ENCODE measurements around the gene ACOX3.
"Not testable (repeated sequence)": the region's sequence is repeated elsewhere in the genome, so short reads cannot be mapped to it uniquely, and the experiment has no call there.

Gene ACOX3

DNA sequence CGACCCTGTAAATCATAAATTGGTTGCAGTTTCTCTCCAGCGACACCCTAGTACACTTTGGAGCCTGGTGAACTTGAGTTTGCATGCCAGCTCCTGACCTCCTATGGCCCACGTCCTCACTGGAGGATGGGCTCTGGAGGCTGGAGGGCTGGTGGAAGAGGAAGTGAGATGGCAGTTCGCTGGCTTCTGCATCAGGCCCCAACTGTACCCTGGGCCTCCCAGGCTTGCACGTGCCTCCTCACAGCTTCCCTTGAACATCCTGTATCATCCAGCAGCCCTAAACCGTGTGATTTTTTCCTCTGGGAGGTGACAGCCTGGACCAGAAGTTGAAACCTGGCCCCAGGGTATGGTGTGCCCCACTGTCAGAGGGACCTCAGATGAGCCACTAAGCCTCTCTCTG, 92.5 kb downstream of the ACOX3 start:
- DNase-seq: no peak

DNA sequence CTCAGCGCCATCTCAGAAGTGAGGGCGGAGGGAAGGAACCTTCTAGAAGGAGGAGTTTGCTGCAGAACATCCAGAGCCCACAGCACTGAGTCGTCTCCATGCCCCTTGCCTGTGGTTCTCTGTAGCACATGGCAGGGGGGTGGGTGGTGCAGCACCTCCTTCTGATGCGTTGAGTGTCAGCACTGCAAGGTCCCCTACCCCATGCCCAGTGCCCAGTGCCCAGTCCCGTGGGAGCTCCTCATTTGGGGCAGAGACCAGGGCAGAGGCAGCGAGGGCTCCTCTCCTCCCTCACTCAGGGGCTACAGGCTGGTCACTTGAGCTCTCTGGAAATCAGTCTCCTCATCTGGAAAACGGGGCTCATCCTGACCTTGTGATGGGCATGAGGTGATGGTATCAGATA, 92.9 kb downstream of the ACOX3 start:
- no peak for DNase-seq

DNA sequence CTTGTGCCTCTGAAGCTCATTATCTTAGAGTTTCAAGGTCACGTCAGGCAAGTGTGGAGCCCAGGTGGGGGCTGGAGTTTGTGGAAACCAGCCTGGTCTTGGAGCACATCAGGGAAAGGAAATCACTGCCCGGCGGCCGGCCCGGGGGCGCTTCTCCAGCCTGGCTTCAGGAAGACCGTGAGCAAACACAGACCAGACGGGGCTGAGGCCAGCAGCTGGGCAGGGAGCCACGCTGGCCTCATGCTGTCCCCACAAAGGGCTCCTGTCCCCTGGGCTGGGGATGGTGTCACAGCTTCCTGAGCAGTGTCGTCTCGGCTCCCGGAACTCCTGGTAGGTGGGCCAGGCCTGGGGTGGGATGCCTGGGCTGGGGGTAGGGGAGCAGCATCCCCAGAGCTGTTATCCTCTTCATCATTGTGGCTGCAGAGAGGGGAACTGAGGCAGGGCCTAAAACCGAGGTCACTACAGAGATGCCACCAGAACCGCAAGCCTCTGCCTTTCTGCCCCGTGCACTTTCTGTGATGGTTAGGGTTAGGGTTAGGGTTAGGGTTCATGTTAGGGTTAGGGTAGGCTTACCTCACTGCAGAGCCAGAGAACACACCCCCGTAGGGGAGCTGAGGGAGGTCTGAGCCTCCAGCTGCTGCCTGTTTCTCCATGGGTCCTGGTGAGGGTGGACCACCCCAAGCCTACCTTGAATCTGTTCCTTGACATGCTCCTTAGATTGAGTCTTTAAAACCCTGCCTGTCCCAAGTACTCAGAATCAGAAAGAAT, 93.5 kb downstream of the ACOX3 start:
- no peak for DNase-seq

DNA sequence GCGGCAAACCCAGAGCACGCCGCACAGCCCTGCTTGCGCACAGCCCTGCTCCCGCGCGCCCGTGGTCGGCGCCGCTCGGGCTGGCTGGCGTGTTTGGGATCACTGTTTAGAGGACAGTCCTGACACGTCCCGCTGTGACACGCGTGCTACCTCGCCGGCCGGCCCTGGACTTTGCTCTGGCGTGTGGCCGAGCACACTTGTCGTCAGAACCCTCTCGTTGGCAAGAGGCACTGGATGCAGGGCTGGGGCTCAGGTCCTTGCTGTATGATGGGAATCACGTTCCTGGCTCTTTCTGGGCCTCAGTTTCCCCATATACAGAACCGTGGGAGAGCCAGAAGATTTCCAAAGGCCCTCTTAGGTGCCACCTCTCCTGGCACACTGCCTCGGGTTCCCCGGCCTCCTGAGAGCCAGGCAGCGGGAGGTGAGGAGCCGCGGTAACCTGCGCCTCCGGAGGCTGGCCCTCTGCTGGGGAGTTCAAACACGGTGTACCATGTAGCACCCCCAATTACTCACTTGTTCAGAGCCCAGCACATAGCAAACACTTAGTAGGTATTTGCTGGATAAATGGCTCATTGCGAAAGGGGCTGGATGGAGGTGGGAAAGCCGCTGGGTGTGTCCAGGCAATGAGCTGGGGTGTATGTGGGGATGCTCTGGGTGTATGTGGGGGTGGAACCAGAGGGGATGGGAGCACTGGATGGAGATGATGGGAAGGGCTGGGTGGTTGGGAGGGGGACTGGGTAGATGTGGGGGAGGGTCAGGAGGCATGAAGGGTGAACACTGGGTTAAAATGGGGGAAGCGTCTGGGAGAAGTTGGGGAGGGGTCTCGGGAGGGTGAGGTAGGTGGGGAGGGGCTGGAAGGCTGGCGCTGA, 94.3 kb downstream of the ACOX3 start:
- no peak for DNase-seq

DNA sequence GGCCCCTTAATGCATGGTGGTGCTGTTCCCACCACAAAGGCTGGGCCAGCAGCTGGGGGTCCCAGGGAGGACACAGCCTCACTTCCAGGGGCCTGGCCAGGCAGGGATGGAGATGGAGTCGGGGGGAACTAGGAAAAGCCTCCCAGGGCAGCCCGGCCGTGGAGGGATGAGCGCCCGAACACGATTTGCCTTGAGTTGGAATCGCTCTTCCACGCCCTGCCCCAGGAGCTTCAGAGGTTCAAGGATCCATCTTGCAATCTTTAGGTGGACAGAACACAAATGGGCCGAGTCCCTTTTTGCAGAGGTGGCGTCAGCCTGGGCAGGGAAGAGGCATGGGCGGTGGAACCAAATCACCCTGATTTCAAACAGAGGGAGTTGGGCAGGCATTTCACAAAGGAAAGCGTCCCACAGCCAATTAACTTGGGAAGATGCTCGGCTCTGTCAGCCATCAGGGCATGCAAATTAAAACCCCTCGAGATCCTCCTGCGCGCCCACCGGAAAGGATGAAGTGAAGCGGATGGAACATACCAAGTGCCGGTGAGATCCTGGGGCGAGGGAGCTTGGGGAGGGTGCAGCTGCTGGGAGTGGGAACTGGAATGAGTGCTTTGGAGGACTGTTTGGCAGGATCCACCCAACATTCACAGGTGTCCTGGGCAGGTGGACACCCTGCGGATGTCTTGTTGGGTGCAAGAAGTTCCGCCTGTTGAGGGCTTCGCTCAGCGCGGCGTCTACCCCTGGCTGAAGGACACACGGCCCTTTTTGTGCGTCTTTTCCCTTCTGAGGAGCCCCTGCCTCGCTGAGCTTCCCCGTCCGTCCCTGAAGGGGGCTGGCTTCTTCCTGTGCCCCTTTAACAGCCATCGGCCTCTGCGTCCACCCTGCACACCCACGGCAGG, 95.2 kb downstream of the ACOX3 start:
- DNase-seq: no peak

DNA sequence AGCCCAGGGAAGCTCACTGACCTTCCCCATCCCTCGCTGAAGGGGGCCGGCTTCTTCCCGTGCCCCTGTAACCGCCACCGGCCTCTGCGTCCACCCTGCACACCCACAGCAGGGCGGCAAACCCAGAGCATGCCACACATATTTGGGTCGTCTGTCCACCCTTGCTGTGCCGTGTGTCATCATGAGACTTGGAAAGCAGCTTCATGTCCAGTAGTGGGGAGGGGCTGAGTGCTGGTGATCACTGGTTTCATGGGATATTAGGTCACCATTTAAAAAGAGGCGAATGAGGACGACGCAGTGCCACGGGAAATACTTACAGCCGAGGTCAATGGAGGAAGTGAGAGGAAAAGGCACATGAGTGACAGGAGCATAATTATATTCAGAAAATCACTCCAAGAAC, 96.1 kb downstream of the ACOX3 start:
- DNase-seq: no peak

DNA sequence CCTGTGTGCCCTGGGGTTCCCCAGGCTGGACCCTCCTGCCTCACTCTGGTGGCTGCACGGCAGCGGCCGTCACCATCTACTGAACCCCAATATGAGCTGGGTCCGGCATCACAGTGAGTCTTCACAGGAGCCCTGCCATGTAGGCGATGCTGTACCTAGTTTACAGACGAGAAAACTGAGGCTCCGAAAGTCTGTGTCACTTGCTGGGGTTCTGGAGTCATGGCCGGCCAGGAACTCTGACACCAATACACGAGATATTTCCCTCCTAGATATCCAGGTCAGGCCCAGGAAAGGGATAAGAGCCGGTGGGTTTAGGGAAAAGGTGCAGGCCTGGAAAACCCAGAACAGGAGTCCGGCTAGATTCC, 96.6 kb downstream of the ACOX3 start:
- DNase-seq: no peak

DNA sequence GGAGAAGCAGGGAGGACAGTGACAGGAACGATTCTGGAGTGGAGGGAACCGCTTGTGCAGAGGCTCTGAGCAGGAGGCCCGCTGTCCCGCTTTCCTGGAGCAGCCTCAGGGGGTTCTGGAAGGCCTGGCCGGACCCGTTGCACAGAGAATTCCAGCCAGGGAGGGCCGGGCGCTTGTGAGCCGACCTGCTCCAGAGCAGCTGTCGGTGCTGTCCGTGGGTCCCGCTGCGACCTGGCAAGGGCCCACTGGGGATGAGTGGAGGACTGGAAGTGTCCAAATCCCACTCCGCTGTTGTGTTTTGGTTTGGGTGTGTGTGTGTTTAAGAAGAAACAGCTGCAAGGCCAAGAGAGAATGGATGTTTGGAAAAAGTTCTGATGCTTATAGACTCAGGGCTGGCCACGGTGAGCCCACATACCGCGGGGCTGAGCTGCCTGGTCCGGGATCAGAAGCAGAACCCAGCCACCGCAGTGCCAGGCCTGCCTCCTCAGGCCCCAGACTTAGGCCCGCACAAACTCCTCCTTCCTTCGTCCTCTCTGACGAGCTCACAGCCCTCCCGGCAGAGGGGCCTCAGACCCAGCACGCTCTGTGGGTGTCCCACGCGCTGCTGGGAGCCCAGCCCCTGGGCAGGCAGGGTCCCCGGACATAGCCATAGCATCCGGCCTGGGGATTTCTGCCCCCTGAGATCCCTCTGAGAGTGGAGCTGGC, 97.1 kb downstream of the ACOX3 start:
- no peak for DNase-seq

DNA sequence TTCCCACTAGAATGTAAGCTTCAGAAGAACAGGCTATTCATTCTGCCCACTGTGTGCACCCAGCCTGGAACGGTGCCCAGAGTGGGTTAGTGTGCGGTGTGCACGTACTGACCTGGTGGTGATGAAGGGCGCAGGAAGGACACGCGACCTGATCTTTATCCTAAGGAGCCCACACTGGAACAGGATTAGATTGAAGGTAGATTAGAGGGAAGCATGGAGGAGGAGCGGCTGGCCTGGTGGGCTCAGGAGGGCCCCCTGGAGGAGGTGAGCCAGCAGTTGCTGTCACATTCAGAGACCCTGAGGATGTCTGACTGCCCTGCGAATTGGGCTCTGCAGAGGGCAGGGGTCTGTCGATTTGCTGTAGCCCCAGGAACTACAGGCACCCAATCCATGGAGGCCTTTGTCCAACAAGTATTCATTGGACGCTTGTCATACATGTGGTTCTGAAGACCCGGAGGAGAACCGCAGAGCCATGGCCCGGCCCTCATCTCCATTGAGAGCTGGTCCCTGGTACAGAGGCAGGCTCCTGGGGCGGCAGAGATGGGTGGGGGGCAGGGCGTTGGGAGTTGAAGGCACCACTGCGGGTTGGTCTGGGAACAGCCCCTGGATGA, 97.8 kb downstream of the ACOX3 start:
- DNase-seq: no peak

DNA sequence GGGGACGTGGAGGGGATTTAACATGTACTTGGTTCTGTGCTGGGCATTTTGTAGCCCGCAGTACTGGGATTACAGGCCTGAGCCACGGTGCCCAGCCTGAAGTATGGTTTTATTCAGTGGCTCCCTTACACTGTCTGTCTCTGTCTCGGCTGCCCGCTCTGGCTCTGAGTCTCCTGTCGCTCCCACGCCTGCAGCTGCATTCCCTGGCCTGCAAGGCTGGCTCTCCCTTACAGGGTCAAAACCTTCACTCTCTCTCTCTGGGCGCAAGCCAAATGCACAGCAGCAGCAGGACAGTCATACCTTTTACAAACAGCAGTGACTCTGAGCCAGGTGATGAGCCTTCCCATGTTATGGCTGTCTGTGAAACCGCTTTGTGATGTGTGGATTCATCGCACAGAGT, 98.8 kb downstream of the ACOX3 start:
- DNase-seq: no peak

DNA sequence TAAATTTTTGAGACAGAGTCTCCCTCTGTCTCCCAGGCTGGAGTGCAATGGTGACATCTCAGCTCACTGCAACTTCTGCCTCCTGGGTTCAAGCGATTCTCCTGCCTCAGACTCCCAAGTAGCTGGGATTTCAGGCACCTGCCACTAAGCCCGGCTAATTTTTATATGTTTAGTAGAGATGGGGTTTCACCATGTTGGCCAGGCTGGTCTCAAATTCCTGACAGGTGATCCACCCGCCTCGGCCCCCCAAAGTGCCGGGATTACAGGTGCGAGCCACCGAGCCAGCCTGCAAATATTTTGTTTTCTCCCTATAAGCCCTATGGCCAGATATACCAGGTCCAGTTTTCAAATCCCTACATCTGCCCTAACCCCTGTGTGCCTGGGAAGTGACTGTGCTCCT, 99.2 kb downstream of the ACOX3 start:
- DNase-seq: not testable (repeated sequence)

DNA sequence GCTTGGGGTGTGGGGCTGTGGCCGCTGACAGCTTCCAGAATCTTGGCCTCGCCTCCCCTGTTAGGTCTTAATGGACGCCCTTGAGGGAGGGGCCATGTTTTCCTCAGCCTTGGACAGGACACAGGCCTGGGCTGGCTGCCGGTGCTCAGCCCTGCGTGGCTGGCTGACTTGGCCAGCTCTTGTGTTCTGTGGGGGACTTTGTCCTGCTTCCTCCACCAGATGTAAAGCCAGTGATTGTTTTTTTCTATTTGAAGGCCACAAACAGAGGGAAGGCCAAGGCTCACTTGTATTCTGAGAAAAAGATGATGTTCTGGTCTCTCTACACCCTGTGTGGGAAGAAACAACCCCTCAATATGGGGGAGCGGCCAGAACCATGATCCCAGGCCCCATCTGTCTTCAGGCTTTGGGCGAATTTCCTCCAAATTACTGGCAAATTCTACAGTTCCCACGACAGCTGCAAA, 99.7 kb downstream of the ACOX3 start:
- no peak for DNase-seq

DNA sequence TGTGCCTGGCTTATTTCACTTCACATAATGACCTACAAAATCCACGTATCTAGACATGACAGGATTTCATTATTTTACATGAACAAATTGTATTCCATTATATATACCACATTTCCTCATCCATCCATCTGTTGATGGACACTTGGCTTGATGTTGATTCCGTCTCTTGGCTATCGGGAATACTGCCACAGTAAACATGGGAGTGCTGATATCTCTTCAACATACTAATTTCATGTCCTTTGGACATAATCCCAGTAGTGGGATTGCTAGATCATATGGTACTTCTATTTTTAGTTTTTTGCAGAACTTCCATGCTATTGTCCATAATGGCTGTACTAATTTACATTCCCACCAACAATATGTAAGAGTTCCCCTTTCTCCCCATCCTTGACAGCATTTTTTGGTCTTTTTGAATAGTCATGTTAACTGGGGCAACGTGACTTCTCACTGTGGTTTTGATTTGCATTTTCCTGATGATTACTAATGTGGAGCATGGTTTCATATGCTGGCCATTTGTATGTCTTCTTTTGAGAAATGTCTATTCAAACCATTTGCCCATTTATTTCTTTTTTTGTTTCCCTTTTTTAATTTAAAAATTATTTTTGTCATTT, 102.1 kb downstream of the ACOX3 start:
- DNase-seq: no peak

DNA sequence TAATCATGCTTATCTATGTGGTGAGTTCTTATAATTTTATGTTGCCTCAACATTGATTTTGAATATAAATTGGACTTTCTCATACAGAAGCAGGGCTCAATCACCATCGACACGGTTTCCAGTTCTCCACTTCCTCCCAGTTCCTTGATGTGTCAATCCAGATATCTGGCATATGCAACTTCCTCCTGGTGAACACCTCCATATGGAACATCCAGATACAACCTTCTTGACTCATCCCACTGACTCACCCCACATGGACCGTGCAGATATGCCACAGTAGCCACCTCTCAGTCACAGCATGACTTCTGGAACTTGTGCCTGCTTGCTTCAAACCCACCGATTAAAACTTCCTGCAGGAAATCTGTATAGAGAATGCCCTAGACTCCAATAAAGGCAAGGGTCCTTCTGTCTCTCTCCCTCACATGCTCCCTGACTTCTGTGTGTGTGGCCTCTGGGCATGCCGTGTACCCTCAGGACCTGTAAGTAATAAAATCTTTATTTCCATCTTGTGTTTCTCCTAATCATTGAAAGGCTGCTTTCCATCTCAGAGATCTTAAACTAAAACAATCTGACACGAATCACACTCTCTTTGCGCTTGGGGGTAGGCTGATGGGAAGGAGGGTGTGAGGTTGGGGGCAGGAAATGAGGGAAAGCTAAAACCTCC, 104.0 kb downstream of the ACOX3 start:
- DNase-seq: no peak

DNA sequence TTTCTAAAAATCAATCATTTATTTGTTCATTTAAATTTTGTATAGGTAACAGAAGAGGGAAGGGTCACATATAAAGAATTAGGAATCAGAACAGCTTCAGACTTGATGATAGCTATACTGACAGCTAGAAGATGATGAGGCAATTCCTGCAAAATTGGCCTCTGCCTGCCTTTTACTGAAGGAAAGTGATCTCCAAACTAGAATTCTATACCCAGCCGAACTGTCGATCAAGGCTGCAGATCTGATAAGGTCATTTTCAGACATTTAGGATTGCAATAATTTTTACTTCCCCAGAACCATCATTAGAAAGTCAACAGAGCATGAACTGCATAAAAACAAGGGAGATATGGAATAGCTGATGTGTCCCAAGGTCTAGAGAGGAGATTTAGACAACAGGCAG, 104.7 kb downstream of the ACOX3 start:
- no peak for DNase-seq

DNA sequence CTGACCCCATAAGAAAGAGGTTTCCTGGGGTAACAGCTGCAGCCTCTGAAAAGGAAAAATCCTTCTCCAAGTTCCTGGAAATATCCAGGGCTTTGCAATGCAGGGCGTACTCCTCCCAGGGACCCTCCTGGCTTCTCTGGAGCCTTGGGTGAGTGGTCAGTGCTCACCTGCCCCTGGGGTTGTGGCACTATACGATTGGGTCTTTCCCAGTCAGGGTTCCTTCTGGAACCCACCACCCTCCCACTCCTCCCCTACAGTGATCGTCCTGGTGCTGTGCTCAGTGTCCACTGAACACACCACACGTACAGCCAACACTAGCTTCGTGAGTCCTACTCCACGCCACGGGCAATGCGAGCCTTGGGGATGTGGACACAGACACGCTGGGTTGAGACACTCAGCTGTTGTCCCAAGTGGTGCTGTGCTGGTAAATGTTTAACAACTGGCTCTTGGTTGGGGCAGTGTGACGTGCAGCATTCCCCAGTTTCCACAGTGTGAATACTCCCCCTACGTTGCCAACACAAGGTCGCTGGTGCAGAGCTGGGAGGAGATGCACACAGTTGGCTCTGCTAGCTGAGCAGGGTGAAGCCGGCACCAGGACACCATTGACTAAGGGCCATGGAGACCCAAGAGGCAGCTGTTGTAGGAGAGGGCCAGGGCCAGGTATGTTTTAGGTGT, 105.6 kb downstream of the ACOX3 start:
- DNase-seq: no peak

DNA sequence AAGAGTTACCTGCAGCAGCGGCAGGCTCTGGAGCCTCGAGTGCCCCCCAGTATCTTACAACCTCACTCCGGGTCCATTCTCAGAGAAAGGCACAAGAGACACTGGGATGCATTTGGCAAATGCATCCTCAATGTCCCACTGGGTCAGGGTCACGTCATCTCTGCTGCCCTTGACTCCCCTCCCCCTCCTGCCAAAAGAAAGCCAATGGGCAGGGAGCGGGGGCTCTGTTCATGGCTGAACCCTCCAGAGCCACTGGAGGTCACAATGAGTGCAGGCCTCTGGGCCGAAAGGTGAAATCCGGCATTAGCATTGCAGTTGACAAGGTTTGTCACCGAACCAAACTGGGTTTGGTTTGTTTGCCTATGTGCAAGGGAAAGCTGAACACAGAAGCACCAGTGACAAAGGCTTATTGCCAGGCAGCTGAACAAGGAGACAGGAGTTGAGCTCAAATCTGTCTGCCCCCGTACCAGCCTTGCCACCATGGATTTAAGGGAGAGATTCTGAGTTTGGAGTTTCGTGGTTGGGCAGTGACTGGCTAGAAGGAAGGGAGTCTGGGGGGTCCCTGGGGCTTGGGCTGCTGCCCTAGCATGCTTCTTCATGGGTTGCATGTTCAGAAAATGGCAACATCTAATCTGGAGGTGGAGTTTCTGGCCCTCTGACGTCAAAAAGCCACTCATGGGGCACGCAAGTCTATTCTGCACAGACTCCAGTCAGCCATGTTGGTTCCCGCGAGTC, 106.6 kb downstream of the ACOX3 start:
- DNase-seq: no peak

DNA sequence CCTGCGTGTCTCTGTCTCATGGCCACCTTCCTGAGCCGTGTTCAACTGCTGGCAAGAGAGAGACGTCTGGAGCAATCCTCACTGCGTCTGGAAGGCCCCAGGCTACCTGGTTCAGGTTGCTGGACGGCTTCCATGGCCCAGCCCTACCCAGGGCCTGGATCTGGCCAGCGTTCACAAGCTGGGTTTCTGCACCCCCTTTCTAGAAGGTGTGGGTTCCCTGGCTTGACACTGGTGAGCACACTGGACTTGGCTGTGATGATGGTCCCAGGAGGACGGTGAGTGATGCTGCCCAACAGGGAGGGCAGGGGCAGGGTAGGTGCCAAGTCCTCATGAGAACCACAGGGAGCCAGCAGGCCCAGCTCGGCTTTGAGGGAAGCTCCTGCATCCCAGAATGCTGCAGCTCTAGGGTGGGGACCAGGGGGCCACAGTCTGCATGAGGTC, 107.6 kb downstream of the ACOX3 start:
- DNase-seq: no peak

DNA sequence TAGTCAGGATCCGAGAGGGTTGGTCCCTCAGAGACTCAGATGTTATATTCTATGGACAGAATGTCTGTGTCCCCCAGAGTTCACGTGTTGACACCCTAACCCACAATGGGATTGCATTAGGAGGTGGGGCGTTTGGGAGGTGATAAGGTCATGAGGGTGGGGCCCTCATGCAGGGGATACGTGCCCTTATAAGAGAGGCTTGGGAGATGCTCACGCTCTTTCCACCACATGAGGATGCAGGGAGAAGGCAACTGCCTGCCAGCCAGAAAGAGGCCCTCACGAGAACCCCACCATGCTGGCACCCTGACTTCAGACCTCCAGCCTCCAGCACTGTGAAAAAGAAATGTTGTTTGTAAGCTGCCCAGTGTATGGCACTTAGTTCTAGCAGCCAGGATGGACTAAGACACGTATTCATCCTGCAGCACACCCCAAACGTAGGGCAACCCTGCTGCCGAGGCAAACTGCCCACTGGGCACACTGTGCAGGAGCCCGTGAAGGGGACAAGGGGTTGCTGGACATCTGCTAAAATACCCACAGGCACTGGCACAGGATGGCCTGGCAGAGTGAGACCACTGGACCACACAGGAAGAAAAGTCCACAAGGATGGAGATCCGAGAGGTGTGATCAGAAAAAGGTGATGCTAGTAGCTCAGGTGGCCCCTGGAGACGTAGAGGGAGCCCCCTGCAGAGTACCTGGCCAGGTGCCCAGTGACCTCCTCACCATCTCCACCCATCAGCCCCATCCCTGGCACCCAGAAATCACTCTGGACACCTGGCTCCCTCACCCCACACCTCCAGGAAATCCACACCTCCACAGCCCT, 108.3 kb downstream of the ACOX3 start:
- no peak for DNase-seq

Measured in CD4-positive, alpha-beta T cell treated with Interleukin-17A for 1 hour (primary cell).